GM21529 (cell line): ENCODE data around the gene F2RL2.

Experiments used
- ATAC-seq: cut with Tn5 transposase; IDR thresholded peaks from one replicate; pipeline ENCODE4 v1.9.1; 2021; ENCODE audit not compliant: unreplicated experiment

The F2RL2 gene

GRCh38 chr5:76590027-76590426 is 33.2 kb downstream of the F2RL2 start:
- ATAC-seq: peak; percentile 98

- ATAC-seq: no peak
Measured at GRCh38 chr5:76586531-76586930, 36.7 kb downstream of the F2RL2 start.

GRCh38 chr5:76585783-76586217 is 37.4 kb downstream of the F2RL2 start:
- no peak for ATAC-seq

- no peak for ATAC-seq
Measured at GRCh38 chr5:76583163-76584047, 39.8 kb downstream of the F2RL2 start.

- peak; percentile 96 for ATAC-seq
Measured at GRCh38 chr5:76582230-76583162, 40.7 kb downstream of the F2RL2 start.

- no peak for ATAC-seq
Measured at GRCh38 chr5:76580981-76581380, 42.2 kb downstream of the F2RL2 start.

- no peak for ATAC-seq
Measured at GRCh38 chr5:76579166-76579937, 43.9 kb downstream of the F2RL2 start.

GRCh38 chr5:76576996-76577395 is 46.2 kb downstream of the F2RL2 start:
- ATAC-seq: no peak

- no peak for ATAC-seq
Measured at GRCh38 chr5:76576450-76576849, 46.8 kb downstream of the F2RL2 start.

- no peak for ATAC-seq
Measured at GRCh38 chr5:76571559-76571958, 51.6 kb downstream of the F2RL2 start.

GRCh38 chr5:76570153-76570552 is 53.0 kb downstream of the F2RL2 start:
- ATAC-seq: no peak
